Gastrocnemius medialis (tissue), 4 donors: ENCODE measurements around the gene CTBP1. TPM values are rescaled to one million over a fixed set of nuclear protein-coding genes. Genes with fewer than 3 reads are reported as not detected.
A peak's percentile ranks its signal among the peaks of the same experiment; 100 is the strongest.

Source experiments
- ATAC-seq, 2 donors: fragments of 150-250 bp; one replicate each; pipeline ENCODE4 v1.9.1; 2016
- DNase-seq, 2 donors: peaks; one replicate each; pipeline ENCODE4 v3.0.0-alpha.2; 2019
- H3K27ac ChIP-seq, 4 donors: fragments of 200-600 bp; sonication (generic); 1 replicate in 1 of 4; 2 replicates in 3 of 4; pipeline ENCODE4 v1.5.1; 2016 to 2018; ENCODE audit warnings: mild to moderate bottlenecking in 2 of 4, moderate library complexity in 1 of 4
- H3K27me3 ChIP-seq, 3 donors: fragments of 200-600 bp; sonication (generic) in 2 of 3; 1 replicate in 1 of 3; 2 replicates in 2 of 3; pipeline versions ENCODE4 v1.5.1 to v1.6.0; 2016 to 2019; ENCODE audit warnings: mild to moderate bottlenecking in 1 of 3, moderate library complexity in 1 of 3
- H3K36me3 ChIP-seq, 2 donors: fragments of 200-600 bp; sonication (generic) in 1 of 2; one replicate each; pipeline ENCODE4 v1.5.1; 2017 to 2018
- H3K4me1 ChIP-seq, 2 donors: fragments of 200-600 bp; sonication (generic) in 1 of 2; one replicate each; pipeline ENCODE4 v1.5.1; 2016 to 2017; ENCODE audit warnings: mild to moderate bottlenecking in 2 of 2
- H3K4me3 ChIP-seq, 4 donors: fragments of 200-600 bp; sonication (generic) in 3 of 4; 1 replicate in 1 of 4; 2 replicates in 3 of 4; pipeline ENCODE4 v1.5.1; 2016 to 2019; ENCODE audit warnings: mild to moderate bottlenecking in 2 of 4
- H3K9me3 ChIP-seq, 3 donors: fragments of 200-600 bp; sonication (generic) in 2 of 3; 1 replicate in 1 of 3; 2 replicates in 2 of 3; pipeline ENCODE4 v1.5.1; 2016 to 2019
- POLR2A ChIP-seq, 2 donors: fragments of 450-650 bp; IDR thresholded peaks; one replicate each; pipeline ENCODE4 v1.6.1; 2017; ENCODE audit warnings: antibody characterized with exemption in 2 of 2, mild to moderate bottlenecking in 2 of 2, moderate library complexity in 2 of 2
- in situ Hi-C, 4 donors: fragments of 200-750 bp; cut with MboI; loops; one replicate each; pipeline versions ENCODE4 v1.15.0 to v1.8.0; 2017; ENCODE audit warnings: low sequenced_read_pairs in 4 of 4
- intact Hi-C: fragments of 100-400 bp; cut with DNase I; formaldehyde crosslinking; loops from one replicate; pipeline ENCODE4 v1.15.1; 2023; ENCODE audit warnings: low total_unique reads
- total RNA-seq, 4 donors: library from RNA; depleted of rRNA; stranded (reverse); fragments of >200 nt; gene quantifications; one replicate each; pipeline versions ENCODE4 v1.1.0 to v1.2.3, GENCODE V29; 2016
- TF ChIP-seq, protein P1 (sequence below), 5 experiments: fragments of 450-650 bp in 3 of 5; fragments of 200-600 bp in 2 of 5; sonication (generic) in 2 of 5; IDR thresholded peaks in 4 of 5; conservative IDR thresholded peaks in 1 of 5; 1 replicate in 4 of 5; 2 replicates in 1 of 5; pipeline ENCODE4 v1.5.1; 2016 to 2019; ENCODE audit warnings: antibody characterized with exemption in 5 of 5, mild to moderate bottlenecking in 3 of 5, moderate library complexity in 3 of 5

CTBP1 gene
- total RNA-seq, 4 donors from 2014 or later = 126 to 224 (median 169) TPM

DNA sequence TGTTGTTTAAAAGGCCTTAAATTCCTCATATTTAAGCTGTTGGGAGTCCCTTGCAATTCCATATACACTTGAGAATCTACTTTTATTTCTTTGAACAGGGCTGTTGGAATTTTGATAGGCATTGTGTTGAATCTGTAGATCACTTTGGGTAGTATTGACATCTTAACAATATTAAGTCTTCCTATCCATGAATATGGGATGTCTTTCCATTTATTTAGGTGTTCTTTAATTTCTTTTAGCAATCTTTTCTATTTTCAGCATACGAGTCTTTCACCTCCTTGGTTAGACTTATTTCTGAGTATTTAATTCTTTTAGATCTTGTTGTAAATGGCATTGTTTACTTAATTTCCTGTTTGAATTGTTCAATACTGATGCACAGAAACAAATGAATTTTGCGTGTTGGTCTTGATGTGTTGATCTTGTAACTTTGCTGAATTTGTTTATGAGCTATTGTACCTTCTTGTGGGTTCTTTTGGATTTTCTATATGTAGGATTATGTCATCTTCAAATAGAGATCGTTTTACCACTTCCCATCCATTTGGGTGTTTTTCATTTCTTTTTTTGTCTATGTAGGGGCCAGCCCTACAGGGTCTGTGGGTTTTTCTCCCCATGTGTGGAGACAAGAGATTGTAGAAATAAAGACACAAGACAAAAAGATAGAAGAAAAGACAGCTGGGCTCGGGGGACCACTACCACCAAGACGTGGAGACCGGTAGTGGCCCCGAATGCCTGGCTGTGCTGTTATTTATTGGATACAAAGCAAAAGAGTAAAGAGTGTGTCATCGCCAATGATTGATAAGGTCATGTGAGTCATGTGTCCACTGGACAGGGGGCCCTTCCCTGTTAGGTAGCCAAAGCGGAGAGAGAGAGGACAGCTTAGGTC is 18.2 kb upstream of the CTBP1 start:
- in situ Hi-C loops (loop anchor here (5.0 to 10.0 kb wide), 4 partner anchors 102 to 135 kb away; no protein-coding TSS in a partner anchor), intact Hi-C loops (no loop called here)

DNA sequence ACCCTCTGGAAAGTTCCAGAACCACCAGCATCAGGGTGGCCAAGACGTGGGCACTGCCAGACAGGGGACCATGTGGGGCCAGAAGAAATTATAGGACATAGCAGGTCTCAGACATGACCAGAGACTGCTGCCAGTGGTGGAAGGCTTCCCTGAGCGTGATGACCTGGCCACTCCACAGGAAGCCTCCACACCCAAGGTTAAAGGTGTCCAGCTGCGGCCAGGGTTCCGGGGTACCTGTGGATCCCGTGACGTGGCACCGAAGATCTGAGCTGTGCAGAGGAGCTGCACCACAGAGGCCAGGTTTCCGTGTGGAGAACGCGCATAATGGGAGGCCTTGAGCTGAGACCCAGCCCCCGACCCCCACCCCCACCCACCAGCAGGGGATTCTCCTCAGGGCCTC is 16.4 kb upstream of the CTBP1 start:
- Histone ChIP-seq H3K36me3 (no peaks in the 10 kb centered on the region), H3K4me1 (no peaks in the 10 kb centered on the region), H3K27ac (no peak overlapping the region), H3K4me3 (no peak overlapping the region), H3K9me3 (no peaks in the 10 kb centered on the region), H3K27me3 (no peaks in the 10 kb centered on the region)
- ATAC-seq (no peak), DNase-seq (no peak)
- TF ChIP-seq, protein P1, sequence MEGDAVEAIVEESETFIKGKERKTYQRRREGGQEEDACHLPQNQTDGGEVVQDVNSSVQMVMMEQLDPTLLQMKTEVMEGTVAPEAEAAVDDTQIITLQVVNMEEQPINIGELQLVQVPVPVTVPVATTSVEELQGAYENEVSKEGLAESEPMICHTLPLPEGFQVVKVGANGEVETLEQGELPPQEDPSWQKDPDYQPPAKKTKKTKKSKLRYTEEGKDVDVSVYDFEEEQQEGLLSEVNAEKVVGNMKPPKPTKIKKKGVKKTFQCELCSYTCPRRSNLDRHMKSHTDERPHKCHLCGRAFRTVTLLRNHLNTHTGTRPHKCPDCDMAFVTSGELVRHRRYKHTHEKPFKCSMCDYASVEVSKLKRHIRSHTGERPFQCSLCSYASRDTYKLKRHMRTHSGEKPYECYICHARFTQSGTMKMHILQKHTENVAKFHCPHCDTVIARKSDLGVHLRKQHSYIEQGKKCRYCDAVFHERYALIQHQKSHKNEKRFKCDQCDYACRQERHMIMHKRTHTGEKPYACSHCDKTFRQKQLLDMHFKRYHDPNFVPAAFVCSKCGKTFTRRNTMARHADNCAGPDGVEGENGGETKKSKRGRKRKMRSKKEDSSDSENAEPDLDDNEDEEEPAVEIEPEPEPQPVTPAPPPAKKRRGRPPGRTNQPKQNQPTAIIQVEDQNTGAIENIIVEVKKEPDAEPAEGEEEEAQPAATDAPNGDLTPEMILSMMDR (IDR thresholded peaks at IDR 0.05 in 4 of 5, conservative IDR thresholded peaks at IDR 0.05 in 1 of 5) = no peak
- TF ChIP-seq POLR2A (IDR thresholded peaks at IDR 0.05) = no peak
- intact Hi-C loops = no loop called here
- in situ Hi-C loops = loop anchor here (5.0 to 10.0 kb wide), 4 partner anchors 101 to 133 kb away; no protein-coding TSS in a partner anchor

More for the DNA sequence above, 18.2 kb upstream of the CTBP1 start:
- DNase-seq (no peak), ATAC-seq (no peak)
- Histone ChIP-seq H3K27me3 (no peaks in the 10 kb centered on the region), H3K4me3 (no peak overlapping the region), H3K27ac (no peak overlapping the region), H3K36me3 (no peaks in the 10 kb centered on the region), H3K4me1 (no peaks in the 10 kb centered on the region), H3K9me3 (no peaks in the 10 kb centered on the region)
- TF ChIP-seq, protein P1 (IDR thresholded peaks at IDR 0.05 in 4 of 5, conservative IDR thresholded peaks at IDR 0.05 in 1 of 5) = no peak
- TF ChIP-seq POLR2A (IDR thresholded peaks at IDR 0.05) = no peak

DNA sequence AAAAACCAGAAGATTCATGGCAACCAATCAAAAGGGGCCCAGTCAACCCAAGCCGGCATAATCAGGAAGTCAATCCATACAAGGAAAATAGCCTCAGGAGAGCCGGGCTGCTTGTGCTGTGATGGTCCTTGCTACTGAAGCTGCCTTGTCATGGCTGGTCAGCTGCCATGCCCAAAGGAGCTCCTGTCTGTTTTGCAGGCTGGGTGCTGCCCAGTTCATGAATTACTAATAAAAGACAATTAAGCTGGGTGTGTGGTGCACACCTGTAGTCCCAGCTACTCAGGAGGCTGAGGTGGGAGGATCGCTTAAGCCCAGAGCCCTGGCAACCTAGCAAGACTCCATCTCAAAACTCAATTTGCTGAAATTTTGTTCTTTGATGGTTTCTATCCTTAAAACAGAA is 16.0 kb upstream of the CTBP1 start:
- in situ Hi-C loops = loop anchor here (5.0 to 10.0 kb wide), 4 partner anchors 100 to 133 kb away; no protein-coding TSS in a partner anchor
- H3K4me3 ChIP-seq = no peak overlapping the region
- no peaks in the 10 kb centered on the region for H3K27me3 ChIP-seq
- TF ChIP-seq, protein P1 (IDR thresholded peaks at IDR 0.05 in 4 of 5, conservative IDR thresholded peaks at IDR 0.05 in 1 of 5) = no peak
- no peak for TF ChIP-seq POLR2A (IDR thresholded peaks at IDR 0.05)
- H3K36me3 ChIP-seq = no peaks in the 10 kb centered on the region
- intact Hi-C loops = no loop called here
- H3K9me3 ChIP-seq = no peaks in the 10 kb centered on the region
- DNase-seq = no peak
- H3K4me1 ChIP-seq = no peaks in the 10 kb centered on the region
- no peak for ATAC-seq
- H3K27ac ChIP-seq = no peak overlapping the region

DNA sequence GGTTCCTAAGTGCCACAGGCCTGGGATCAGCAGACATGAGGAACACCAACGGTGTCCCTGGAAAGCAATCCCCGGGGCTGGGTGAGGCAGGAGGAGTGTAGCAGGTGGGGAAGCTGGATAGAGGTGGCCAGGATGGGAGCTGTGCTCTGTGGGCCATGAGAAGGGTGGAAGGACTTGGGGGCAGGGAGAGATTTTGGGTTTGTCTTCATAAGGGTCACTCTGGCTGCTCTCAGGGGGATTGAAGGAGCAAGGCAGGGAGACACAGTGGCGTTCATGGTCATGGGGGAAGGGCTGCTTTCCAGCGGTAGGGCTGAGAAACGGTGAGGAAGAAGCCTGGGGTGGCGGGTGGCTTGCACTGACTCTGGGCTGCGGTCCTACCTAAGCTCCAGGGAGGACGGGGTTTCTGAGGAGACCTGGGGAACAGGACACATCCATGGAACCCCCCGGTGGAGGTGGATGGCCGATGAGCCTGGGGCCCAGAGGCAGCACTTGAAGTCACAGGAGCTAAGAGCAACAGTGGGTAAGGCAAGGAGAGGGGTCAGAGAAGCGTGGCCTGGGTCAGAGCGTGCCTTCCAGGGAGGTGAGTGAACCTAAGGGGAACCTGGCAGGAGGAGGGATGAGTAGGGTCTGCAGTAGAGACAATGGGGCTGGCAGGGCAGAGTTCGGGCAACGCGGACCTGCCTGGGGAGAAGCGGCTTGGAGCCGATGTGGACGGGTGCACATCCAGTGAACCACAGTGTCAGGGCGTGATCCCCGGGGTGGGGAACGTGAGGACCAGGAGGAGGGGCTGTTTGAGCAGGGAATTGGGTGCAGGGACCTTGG is 12.4 kb upstream of the CTBP1 start:
- ATAC-seq = no peak
- in situ Hi-C loops (loop anchor here in 2 of 4 donors (10.0 kb wide), 3 partner anchors 97 to 127 kb away; no protein-coding TSS in a partner anchor), intact Hi-C loops (no loop called here)
- no peak for DNase-seq
- Histone ChIP-seq H3K36me3 (no peaks in the 10 kb centered on the region), H3K4me1 (no peaks in the 10 kb centered on the region), H3K4me3 (no peak overlapping the region), H3K27ac (peak overlapping the region in 1 of 4 donors; percentile 13), H3K9me3 (no peaks in the 10 kb centered on the region), H3K27me3 (no peaks in the 10 kb centered on the region)
- TF ChIP-seq, protein P1 (IDR thresholded peaks at IDR 0.05 in 4 of 5, conservative IDR thresholded peaks at IDR 0.05 in 1 of 5) = no peak
- TF ChIP-seq POLR2A (IDR thresholded peaks at IDR 0.05) = no peak
